Measurements from ENCODE around the gene CRACDL. TPM values are rescaled to one million over a fixed set of nuclear protein-coding genes. Genes with fewer than 3 reads are reported as not detected.

Gene CRACDL
- total and polyA plus RNA-seq, 2 donors (not counting 3 experiments of a cell fraction or from before 2014, with no cell fraction given) = 0.92 to 6.3 TPM

- CTCF ChIA-PET = no interaction called here
- intact Hi-C loops (cut with micrococcal nuclease) = no loop called here
- dilution Hi-C loops (cut with MboI; ENCODE audit: extremely low pct_ligation_motif_present, low sequenced_read_pairs) = no loop called here
- Histone ChIP-seq H2AFZ (ENCODE audit: low read depth, low read length) (no peak overlapping the region), H3K9me3 (replicated peaks; ENCODE audit: control insufficient read depth, insufficient read depth, low read length) (no peaks in the 10 kb centered on the region), H3K36me3 (ENCODE audit: control insufficient read depth in 2 of 2, extremely low read depth in 1 of 2, insufficient read depth in 2 of 2, low read length in 2 of 2) (no peaks in the 10 kb centered on the region), H4K20me1 (replicated peaks; ENCODE audit: control insufficient read depth, extremely low read depth, insufficient read depth, low read length) (no peaks in the 10 kb centered on the region), H3K4me1 (ENCODE audit: control insufficient read depth, extremely low read depth, insufficient read depth, low read length) (peaks cover 18% of the 10 kb centered on the region), H3K79me2 (ENCODE audit: control insufficient read depth, insufficient read depth, low read length) (no peaks in the 10 kb centered on the region), H3K4me3 (replicated peaks in 1 of 3; ENCODE audit: insufficient read depth in 1 of 3, low read depth in 1 of 3, low read length in 3 of 3) (no peak overlapping the region), H3K9ac (replicated peaks; ENCODE audit: extremely low read depth, insufficient read depth, low read length) (no peak overlapping the region), H3K27ac (ENCODE audit: insufficient read depth, low read depth, low read length) (no peak overlapping the region), H3K27me3 (ENCODE audit: control insufficient read depth in 2 of 2, insufficient read depth in 2 of 2, low read length in 2 of 2) (no peaks in the 10 kb centered on the region), H3K9me1 (replicated peaks; ENCODE audit: control insufficient read depth, extremely low read depth, insufficient read depth, low read length) (no peaks in the 10 kb centered on the region), H3K4me2 (ENCODE audit: insufficient read depth, low read length) (no peak overlapping the region)
- no TSS peak for BruUV-seq (replicated peaks)
- DNase-seq (ENCODE audit: low read depth, low spot score) = no peak
- TF ChIP-seq JUN (IDR thresholded peaks at IDR 0.05; ENCODE audit: borderline replicate concordance, insufficient read depth, insufficient read length, low read depth) = no peak
- no peak for TF ChIP-seq POLR2A (IDR thresholded peaks at IDR 0.05; ENCODE audit: low read depth, low read length)
- no peak for TF ChIP-seq GATA2 (IDR thresholded peaks at IDR 0.05; ENCODE audit: insufficient read depth, insufficient read length, low read depth, low read length)
- no peak for TF ChIP-seq MYC (IDR thresholded peaks at IDR 0.05; ENCODE audit: low read depth, low read length)
- no peak for TF ChIP-seq FOS (IDR thresholded peaks at IDR 0.05; ENCODE audit: borderline replicate concordance, insufficient read depth, low read length)
- TF ChIP-seq CTCF (IDR thresholded peaks at IDR 0.05; ENCODE audit: extremely low read depth in 1 of 2, insufficient read depth in 1 of 2, low read depth in 1 of 2, low read length in 2 of 2) = no peak
- no peak for TF ChIP-seq POLR2AphosphoS5 (IDR thresholded peaks at IDR 0.05; ENCODE audit: insufficient read depth, low read depth, low read length)
- no peak for FAIRE-seq
- POLR2A ChIA-PET = no interaction called here
Measured at GRCh38 chr2:98810588-98810928, 125.5 kb downstream of the CRACDL start.
